ENCODE results near the gene SLC1A7.

The SLC1A7 gene

DNA sequence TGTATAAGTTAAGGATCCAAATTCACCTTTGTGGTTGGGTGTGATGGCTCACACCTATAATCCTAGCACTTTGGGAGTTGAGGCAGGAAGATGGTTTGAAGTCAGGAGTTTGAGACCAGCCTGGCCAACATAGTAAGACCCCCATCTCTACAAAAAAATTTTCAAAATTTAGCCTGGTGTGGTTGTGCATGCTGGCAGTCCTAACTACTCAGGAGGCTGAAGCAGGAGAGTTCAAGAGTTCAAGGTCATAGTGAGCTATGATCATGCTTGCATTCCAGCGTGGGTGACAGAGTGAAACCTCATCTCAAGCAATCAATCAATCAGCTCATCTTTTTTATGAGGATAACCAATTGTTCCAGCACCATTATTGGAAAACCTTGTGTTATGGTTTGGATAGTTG, 16.5 kb upstream of the SLC1A7 start:
- no peak for DNase-seq

DNA sequence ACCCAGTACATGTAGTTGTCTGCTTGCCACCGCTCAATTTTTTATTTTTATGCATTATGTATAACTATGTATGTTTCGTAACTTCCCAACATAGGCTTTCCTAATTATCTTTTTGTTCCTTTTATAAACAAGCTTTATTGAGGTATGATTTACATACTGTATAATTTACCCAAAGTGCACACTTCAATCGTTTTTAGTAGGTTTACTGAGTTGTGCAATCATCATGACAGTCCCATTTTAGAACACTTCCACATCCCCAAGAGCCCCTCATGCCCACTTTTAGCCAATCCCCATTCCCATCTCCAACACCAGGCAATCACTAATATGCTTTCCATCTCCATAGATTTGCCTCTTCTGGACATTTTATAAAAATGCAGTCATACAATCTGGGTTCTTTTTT, 14.3 kb upstream of the SLC1A7 start:
- DNase-seq = no peak

GRCh38 chr1:53155945-53156344, 13.5 kb upstream of the SLC1A7 start:
- DNase-seq = no peak

- DNase-seq = no peak
These were observed 13.1 kb upstream of the SLC1A7 start for GRCh38 chr1:53155534-53155933.

DNA sequence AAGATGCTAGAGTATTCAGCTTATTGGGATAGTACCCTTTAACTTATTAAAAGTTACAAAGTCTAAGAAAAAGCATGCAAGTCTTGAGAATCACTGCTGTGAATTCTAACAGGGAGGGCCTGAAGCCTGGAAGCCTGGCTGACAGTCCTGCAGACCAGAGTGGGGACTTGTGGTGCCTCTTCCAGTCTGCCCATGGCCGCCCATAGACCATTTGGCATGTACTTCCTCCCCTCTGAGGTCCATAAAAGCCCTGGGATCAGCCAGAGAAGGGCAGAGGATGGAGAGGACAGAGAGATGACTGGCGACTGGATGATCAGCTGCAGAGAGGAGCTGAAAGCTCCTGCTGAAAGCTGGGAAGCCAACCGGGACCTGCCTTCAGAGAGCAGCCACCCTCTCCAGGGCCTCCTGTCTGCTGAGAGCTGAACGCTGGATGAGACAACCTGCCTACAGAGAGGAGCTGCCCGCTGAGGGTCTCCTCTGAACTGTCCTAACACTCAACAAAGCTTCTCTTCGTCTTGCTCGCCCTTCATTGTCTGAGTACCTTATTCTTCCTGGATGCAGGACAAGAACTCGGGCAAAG, 12.5 kb upstream of the SLC1A7 start:
- DNase-seq = no peak

DNA sequence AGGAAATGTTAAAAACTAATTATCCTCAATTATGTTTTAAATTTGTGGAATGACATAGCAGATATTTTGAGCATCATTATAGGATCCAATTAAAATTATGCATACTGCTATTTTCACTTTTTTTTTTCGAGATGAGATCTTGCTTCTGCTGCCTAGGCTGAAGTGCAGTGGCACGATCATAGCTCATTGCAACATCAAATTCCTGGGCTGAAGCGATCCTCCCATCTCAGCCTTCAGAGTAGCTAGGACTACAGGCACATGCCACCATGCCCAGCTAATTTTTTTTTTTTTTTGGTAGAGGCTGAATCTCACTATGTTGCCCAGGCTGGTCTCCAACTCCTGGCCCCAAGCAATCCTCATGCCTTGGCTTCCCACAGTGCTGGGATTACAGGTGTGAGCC, 11.3 kb upstream of the SLC1A7 start:
- DNase-seq = no peak

- DNase-seq = no peak
These were observed 5.7 kb upstream of the SLC1A7 start for GRCh38 chr1:53148123-53148522.

DNA sequence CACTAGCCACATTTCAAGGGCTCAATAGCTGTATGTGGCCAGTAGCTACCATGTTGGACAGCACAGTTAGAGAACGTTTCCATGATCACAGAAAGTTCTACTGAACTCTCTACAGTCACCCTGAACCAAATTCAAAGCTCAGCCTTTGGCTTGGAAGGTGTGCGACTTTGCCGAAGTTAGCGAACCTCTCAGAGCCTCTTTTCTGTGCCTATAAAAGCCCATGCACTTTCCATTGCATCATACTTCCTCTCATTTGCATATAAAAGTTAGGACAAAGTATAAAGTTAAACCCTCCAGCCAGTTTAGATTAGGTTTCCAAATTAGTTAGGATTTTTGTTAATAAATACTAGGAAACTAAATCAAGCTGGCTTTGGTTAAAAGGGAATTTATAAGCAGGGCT, 4.7 kb upstream of the SLC1A7 start:
- no peak for DNase-seq

- no peak for DNase-seq
These were observed 3.7 kb upstream of the SLC1A7 start for GRCh38 chr1:53145942-53146708.

DNA sequence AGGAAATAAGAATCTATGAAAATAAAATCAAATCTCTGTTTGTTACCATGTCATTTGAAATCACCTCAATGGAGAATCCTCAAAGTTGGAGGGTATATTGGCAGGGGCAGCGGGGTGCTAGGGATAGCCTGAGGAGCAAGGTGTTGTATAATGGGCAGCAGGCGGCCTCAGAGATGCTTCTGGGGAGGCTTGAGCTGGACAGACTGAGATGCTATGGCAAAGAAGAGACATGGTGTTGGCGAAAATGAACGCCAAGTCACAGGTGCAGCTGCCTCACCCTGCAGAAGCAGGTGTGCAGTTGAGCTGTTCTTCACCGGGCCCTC, 3.1 kb upstream of the SLC1A7 start:
- no peak for DNase-seq

GRCh38 chr1:53145051-53145600, 2.7 kb upstream of the SLC1A7 start:
- DNase-seq = no peak

DNA sequence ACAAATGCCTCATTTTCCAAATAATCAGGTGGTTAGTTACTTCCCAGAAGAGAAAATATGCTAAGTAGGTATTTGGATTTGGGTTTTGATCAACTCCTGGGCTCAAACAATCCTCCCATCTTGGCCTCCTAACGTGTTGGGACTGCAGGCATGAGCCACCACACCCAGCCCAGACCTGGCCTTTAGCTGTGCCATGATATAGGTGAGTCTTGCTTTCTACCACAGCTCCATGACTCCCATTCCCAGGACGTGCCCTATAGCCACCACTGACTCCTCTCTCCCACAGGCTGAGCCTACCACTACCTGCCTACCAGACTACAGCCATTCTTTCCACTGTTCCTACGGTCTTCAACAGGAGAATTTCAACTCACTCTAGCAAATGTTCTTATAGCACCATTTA, 1.8 kb upstream of the SLC1A7 start:
- DNase-seq = no peak

DNA sequence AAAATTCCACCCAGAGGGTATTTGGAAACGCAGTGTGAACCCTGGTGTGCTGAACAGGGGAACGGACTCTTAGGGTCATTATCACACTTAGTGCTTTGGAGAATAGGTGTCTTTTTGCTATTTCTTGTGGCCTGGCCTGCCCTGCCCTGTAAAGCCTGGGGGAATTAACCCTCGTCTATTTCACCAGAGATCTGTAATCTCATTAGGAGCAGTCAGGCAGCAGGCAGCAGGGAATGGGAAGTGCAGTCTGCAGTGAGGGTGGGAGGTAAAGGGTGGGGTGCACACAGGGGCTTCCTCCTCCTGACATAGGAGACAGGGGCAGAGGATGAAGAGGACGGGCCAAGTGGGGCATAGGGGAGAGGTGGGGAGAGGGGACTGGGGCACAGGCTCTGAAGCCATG, 1.1 kb upstream of the SLC1A7 start:
- DNase-seq = no peak

GRCh38 chr1:53141487-53142055, 867 bp downstream of the SLC1A7 start:
- DNase-seq = no peak

GRCh38 chr1:53140451-53140850, 2.0 kb downstream of the SLC1A7 start:
- no peak for DNase-seq

DNA sequence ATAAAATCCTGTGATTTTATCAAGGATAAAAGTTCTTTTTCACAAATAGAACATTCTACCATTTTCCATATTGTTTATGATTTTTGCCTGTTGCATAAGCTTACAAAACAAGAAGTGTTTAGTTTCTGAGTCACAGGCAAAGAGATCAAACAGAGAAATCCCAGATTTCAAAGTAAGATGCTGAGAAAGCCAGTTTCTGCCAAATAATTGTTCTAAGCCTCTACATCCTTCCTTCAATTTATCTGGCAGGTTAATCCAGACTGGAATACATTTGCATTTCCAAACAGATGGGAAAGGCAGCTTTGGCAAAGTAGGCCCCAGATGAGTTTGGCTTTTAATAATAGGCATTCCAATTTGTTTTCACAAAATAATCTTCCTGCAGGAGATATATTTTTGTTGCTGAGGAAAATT, 2.5 kb downstream of the SLC1A7 start:
- no peak for DNase-seq

DNA sequence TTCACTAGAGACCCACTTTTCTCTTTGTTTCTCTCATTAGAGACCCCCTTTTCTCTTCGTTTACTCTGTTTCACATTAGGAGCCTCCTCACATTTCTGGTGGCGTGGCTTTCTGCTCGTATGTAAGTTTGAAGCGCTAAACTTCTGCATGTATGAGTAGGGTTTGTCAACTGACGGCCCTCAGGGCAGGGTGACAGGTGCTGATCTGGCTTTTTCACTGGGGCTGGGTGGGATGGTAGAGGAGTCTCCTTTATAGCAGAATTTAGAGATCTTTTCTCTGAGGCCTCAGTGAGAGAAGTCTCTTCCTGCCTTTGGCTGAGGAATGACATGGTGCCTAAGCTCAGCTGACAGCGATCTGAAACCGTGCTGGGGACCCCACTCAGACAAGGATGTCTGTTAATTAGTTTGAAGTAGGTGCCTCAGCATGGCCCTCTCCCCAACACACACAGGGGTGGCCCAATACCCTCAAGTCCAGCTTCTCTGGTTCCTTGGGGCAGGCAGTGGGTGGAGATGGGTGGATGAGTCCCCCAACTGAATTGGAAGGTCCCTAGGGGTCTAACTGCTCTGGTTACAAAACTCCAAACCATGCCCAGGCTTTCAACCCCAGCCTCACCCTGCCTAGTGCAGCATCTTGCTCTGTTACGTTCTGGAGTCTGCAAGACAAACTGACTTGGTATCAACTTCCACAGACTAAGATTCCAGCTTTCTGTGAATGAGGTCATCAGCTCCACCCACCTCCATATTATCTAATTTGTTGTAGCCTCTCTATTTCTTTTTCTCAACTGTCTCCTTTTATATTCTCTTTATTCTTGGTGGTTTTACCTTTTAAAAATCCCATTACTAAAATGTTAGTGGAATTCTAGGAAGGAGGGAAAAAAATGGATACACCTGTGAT, 3.2 kb downstream of the SLC1A7 start:
- DNase-seq = no peak

GRCh38 chr1:53137729-53138128, 4.7 kb downstream of the SLC1A7 start:
- no peak for DNase-seq

- no peak for DNase-seq
These were observed 6.7 kb downstream of the SLC1A7 start for GRCh38 chr1:53135735-53136114.

DNA sequence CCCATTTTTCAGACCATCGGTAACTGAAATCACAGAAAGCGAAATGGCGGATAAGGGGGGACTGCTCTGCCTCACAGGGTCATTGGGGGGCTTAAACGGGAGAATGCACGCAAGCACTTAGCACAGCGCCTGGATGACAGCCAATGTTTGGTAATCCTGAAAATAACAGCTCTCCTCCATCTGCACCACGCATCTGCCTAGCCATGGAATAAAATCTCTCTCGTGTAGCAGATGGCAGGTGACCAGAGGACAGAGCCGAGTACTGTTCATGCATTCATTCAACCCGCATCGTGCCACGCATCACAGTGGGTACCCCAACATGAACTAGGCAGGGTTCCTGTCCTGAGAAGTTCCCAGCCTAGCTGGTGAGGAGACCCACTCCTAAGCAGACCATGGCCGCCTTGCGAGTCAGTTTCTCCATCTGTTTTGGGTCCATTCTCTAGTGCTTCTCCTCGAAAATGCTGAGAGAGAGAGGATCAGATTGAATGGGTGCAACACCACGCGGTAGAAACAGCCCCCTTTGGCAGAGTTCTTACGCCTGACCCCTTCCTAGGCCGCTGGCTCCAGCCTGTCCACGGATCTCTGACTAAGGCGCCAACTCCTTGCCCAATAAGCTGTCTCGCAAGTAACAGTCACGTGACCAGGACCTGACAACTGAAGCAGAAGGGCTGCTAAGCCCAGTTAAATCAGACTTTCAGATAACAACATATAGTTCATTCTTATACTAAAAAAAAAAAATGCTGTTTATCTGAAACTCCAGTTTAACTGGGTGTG, 7.3 kb downstream of the SLC1A7 start:
- no peak for DNase-seq

- DNase-seq = no peak
These were observed 8.4 kb downstream of the SLC1A7 start for GRCh38 chr1:53134042-53134485.

- DNase-seq = no peak
These were observed 9.0 kb downstream of the SLC1A7 start for GRCh38 chr1:53133261-53134041.

Data from activated CD8-positive, alpha-beta memory T cell treated with anti-CD3 and anti-CD28 coated beads, Interleukin-2, amount 50 U/mL, for 4 hours (primary cell).